Activated CD8-positive, alpha-beta memory T cell treated with anti-CD3 and anti-CD28 coated beads, Interleukin-2, amount 50 U/mL, for 24 hours (primary cell): ENCODE measurements around the gene MRM2.
A peak's percentile ranks its signal among the peaks of the same experiment; 100 is the strongest.
"Not testable (repeated sequence)": the region's sequence is repeated elsewhere in the genome, so short reads cannot be mapped to it uniquely, and the experiment has no call there.

Experiments
- DNase-seq: peaks from one replicate; pipeline ENCODE4 v3.0.0-alpha.2; 2020; ENCODE audit errors: extremely low read depth

Gene MRM2

GRCh38 chr7:2241580-2242540 is at the start of gene MRM2, which contains the start of gene NUDT1:
MRM2 (minus strand) TSS chr7:2242205; CDS start chr7:2242169, 36 bp downstream.
NUDT1 (plus strand) TSS chr7:2242226; CDS start chr7:2244575, 2,349 bp downstream.
- DNase-seq = peak; percentile 18

DNA sequence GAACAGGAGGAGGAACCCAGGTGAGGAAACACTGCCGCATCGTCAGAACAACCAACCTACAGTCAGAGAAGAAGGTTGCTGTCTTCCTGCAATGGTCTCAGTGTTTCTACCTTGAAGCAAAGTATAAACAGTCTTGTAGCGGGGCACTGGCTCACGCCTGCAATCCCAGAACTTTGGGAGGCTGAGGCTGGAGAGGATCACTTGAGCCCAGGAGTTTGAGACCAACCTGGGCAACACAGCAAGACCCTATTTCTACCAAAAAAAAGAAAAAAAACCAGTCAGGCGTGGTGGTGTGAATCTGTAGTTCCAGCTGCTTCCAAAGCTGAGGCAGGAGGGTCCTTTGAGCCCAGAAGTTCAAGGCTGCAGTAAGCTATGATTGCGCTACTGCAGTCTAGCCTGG is 48.9 kb upstream of the MRM2 start:
- no peak for DNase-seq

GRCh38 chr7:2289621-2290020 is 47.6 kb upstream of the MRM2 start:
- DNase-seq = no peak

DNA sequence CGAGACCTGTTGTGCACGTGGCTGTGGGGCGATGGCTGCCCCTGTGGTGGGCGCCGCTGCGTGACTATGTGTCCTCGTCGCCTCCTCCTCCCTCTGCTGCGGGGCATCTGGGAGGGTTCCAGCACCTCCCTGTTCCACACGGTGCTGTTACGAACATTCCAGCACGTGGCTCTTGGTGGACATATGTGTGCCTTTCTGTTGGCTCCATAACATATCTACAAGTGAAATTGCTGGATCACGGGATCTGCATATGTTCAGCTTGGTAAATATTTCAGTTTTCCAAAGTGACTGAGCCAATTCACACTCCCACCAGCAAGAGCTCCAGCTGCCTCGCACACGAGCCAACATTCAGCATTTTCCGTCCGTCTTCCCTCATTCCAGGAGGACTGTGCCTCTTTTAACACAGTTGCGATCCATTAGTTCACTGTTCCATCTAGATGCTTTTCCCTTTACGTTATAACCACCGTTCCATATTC is 47.1 kb upstream of the MRM2 start:
- DNase-seq = no peak

DNA sequence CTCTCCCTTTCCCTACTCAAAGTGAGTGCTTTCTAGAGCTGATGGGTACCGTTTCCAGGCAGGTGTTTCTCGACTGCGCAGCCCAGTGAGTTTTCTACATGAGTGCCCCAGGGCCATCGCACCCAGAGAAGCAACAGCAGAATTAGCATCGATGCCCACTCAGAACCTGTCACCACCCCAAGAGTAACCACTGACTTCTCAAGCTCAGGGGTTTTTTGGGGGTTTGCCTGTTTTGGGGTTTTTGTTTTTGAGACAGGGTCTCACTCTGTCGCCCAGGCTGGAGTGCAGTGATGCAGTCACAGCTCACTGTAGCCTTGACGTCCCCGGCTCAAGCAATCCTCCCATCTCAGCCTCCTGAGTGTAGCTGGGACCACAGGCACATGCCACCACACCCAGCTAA is 46.5 kb upstream of the MRM2 start:
- no peak for DNase-seq

DNA sequence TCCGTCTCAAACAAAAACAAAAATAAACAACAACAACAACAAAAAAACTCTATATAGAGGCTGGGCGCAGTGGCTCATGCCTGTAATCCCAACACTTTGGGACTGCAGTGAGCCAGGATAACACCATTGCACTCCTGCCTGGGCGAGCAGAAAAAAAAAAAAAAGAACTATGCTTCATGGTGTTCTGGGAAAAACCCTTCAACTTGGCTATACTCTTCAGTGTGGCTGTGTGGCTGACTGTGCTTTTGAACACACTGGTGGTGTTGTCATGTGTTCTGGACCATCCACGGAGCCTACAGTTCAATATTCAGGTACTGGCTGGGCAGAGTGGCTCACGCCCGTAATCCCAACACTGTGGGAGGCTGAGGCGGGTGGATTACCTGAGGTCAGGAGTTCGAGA is 45.7 kb upstream of the MRM2 start:
- DNase-seq = no peak

DNA sequence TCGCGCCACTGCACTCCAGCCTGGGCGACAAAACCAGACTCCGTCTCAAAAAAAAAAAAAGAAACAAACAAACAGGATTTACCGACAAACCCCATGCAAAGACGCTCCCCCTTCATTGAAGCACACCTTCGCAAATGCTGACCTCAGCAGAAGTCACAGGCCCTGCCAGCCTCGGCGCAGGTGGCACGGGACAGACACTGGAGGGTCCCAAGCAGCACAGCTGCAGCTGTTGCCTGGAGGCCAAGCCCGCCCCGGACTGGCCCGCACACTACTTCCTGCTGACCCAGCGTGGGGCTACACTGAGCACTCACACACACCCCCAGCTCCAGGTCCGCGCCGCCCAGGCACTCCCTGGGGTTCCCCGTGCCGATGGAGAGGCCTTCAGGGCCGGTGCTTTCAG is 41.1 kb upstream of the MRM2 start:
- no peak for DNase-seq

DNA sequence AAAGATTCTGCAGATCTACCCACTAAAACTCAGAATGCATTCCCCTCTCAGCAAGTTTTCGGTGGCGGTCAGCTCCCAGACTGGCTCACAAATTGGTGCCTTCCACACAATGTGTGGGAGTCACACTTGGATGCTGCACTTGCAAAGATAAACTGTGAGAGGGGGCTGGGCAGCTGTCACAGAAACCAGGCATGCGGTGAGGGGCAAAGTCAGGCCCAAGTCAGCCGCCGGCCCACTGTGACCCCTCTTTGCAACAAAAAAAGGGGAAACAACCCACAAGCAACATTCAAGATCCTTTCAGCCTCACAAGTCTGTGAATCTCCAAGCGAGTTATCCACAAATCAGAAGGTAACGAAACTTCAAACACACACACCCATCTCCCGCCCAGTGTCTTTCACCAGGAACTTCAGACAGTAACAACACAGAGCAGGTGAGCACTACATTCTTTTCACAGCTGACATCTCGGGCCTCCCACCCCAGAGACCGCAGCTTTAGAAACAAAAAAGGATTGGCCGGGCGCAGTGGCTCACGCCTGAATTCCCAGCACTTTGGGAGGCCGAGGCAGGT is 40.3 kb upstream of the MRM2 start:
- no peak for DNase-seq

DNA sequence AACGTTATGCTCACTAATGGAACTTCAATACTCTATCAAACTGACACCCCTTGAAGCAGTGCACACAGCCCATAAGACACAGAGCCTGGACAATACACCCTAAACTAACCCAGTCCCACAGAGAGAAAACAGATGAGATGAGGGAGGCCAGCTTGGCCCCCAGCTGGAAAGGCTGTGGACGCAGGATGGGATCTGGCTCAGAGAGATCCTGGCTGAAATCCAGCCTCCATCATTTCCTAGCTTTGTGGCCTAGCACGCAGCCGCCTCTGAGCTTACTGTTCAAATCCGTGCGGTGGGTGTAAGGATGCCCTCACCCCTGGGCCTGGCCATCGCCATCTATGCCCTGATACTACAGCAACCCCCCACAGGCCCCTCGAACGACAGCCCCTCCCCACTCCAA is 39.5 kb upstream of the MRM2 start:
- no peak for DNase-seq

- no peak for DNase-seq
These were observed 38.4 kb upstream of the MRM2 start for GRCh38 chr7:2280424-2280823.

DNA sequence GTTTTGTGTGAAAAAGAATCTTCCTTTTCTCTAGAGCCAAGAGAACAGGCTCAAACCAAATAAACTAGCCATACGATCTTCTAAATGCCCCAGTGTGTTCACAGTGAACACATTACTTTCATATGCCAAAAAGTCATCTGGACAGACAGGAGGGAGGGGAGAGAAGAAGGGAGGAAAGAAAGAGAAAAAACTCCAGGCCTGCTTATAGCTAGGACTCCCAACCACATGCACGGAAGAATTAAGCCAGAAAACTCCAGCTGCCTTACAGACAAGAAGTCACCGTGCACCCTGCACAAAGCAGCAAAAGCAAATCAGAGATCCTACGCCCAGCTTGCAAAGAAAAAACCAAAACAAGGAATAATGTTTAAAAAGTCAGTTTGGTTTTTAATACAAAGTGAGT is 37.9 kb upstream of the MRM2 start:
- no peak for DNase-seq

DNA sequence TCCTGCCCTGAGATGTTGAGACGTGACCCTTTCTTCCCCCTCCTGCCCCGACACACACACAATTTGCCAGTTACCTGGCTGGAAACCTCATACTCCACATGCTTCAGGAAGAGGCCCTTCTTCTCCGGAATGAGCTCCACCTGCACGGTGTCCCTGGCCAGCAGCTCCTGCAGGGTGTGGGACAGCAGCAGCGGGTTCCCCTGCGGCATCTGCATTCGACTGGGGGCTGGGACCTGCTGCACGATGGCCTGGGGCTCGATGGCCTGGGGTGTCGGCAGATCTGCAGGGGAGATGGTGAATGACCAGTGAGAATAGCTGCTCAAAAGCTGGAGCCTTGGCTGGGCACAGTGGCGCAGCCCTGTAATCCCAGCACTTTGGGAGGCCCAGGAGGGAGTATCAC is 36.0 kb upstream of the MRM2 start:
- DNase-seq = no peak

GRCh38 chr7:2276107-2276506 is 34.1 kb upstream of the MRM2 start:
- DNase-seq = no peak

GRCh38 chr7:2275101-2275500 is 33.1 kb upstream of the MRM2 start:
- DNase-seq = no peak

- no peak for DNase-seq
These were observed 32.7 kb upstream of the MRM2 start for GRCh38 chr7:2274666-2275065.

DNA sequence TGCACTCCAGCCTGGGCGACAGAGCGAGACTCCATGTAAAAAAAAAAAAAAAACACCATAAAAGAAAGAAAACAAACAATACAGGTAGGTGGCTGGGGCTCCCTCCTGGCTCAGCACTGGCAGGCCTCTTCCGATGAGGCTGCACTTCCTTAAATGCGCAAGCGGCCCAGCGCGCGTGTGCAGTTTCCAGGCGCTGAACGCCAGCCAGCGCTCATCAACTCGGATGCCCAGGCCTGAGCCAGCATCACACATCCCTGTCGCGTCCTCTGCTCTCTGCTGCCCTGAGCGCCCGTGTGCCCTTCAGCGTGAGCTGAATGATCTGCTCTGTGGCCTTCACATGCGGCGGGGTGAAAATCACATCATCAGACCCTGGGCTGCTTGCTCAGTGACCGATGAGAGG is 31.9 kb upstream of the MRM2 start:
- DNase-seq = no peak

GRCh38 chr7:2272031-2272430 is 30.0 kb upstream of the MRM2 start:
- DNase-seq = no peak

GRCh38 chr7:2271273-2272026 is 29.4 kb upstream of the MRM2 start:
- no peak for DNase-seq

GRCh38 chr7:2270495-2270894 is 28.5 kb upstream of the MRM2 start:
- no peak for DNase-seq

DNA sequence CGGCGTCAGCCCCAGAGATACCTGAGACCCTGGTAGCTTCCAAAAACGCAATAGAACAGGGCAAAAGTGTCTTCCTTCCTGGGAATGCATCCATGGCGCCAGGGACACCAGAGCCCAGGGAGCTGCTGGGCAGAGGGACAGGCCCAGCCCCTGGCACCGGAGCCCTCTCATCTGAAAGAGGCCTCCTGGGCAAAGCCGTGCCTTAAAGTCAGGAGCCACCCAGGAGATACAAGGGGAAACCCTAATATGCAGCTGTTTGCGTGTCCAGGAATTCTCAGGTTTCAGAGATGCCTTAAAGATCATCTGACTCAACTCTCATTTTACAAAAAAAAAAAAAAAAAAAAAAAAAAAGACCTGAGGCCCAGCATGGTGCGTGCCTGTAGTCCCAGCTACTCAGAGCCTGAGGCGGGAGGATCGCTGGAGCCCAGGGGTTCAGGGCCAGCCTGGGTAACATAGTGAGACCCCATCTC is 28.0 kb upstream of the MRM2 start:
- no peak for DNase-seq

- DNase-seq = not testable (repeated sequence)
These were observed 27.3 kb upstream of the MRM2 start for GRCh38 chr7:2269089-2269990.
